Naive thymus-derived CD4-positive, alpha-beta T cell (primary cell): ENCODE measurements around the gene WWTR1. TPM values are rescaled to one million over a fixed set of nuclear protein-coding genes. Genes with fewer than 3 reads are reported as not detected.

Source experiments
- ATAC-seq: fragments of 150-1000 bp; cut with Tn5 transposase; 2 replicates; pipeline ENCODE4 v1.10.0; 2021; ENCODE audit warnings: mild to moderate bottlenecking, moderate library complexity
- CTCF ChIA-PET: fragments of 350-600 bp; sonication (Branson Sonifier 250); formaldehyde crosslinking; loops from one replicate; lab custom pipeline; 2021; ENCODE audit warnings: antibody characterized with exemption; lab: Charles Lee
- POLR2A ChIA-PET: fragments of 350-600 bp; sonication (Branson Sonifier 250); formaldehyde crosslinking; loops from one replicate; lab custom pipeline; 2021; ENCODE audit warnings: antibody characterized with exemption, inconsistent platforms; lab: Charles Lee
- DNase-seq, 9 donors: peaks; one replicate each; pipeline versions ENCODE4 v3.0.0 to v3.0.0-alpha.2; 2020 to 2022; ENCODE audit warnings: mixed read lengths in 1 of 9
- H3K27ac ChIP-seq: one replicate; pipeline ENCODE4 v1.7.0; 2013; ENCODE audit warnings: mild to moderate bottlenecking, low read depth, low read length, moderate library complexity
- H3K27me3 ChIP-seq, 2 donors: one replicate each; pipeline ENCODE4 v1.7.0; 2013; ENCODE audit warnings: low read length in 2 of 2, mild to moderate bottlenecking in 2 of 2, moderate library complexity in 2 of 2; ENCODE audit not compliant: control insufficient read depth in 2 of 2, insufficient read depth in 2 of 2
- H3K36me3 ChIP-seq, 3 experiments: 1 replicate in 2 of 3; 2 replicates in 1 of 3; pipeline ENCODE4 v1.7.0; 2013; ENCODE audit warnings: low read length in 3 of 3, mild to moderate bottlenecking in 3 of 3, moderate library complexity in 1 of 3; ENCODE audit not compliant: insufficient read depth in 3 of 3, control insufficient read depth in 2 of 3
- H3K4me1 ChIP-seq, 2 donors: one replicate each; pipeline ENCODE4 v1.7.0; 2013; ENCODE audit warnings: low read length in 2 of 2, mild to moderate bottlenecking in 2 of 2, moderate library complexity in 1 of 2; ENCODE audit not compliant: control insufficient read depth in 2 of 2, insufficient read depth in 2 of 2
- H3K4me3 ChIP-seq: 2 replicates; pipeline ENCODE4 v1.7.0; 2013; ENCODE audit warnings: mild to moderate bottlenecking, low read length
- H3K9me3 ChIP-seq, 3 experiments: 1 replicate in 2 of 3; 2 replicates in 1 of 3; pipeline ENCODE4 v1.7.0; 2013; ENCODE audit warnings: low read length in 3 of 3; ENCODE audit not compliant: control insufficient read depth in 2 of 3
- H3K27ac Mint-ChIP-seq, 9 donors: one replicate each; pipeline ENCODE4 v1.8.0; 2020 to 2022; ENCODE audit warnings: mixed read lengths in 9 of 9, mild to moderate bottlenecking in 8 of 9, moderate library complexity in 5 of 9, inconsistent platforms in 2 of 9
- H3K27me3 Mint-ChIP-seq, 5 donors: one replicate each; pipeline ENCODE4 v1.8.0; 2021 to 2022; ENCODE audit warnings: mixed read lengths in 5 of 5, mild to moderate bottlenecking in 1 of 5
- H3K36me3 Mint-ChIP-seq, 5 donors: one replicate each; pipeline ENCODE4 v1.8.0; 2020 to 2022; ENCODE audit warnings: mixed read lengths in 5 of 5, mild to moderate bottlenecking in 3 of 5, inconsistent platforms in 1 of 5
- H3K4me1 Mint-ChIP-seq, 7 donors: one replicate each; pipeline ENCODE4 v1.8.0; 2020 to 2022; ENCODE audit warnings: mixed read lengths in 7 of 7, mild to moderate bottlenecking in 3 of 7, inconsistent platforms in 1 of 7
- H3K4me3 Mint-ChIP-seq, 10 donors: one replicate each; pipeline ENCODE4 v1.8.0; 2020 to 2022; ENCODE audit warnings: mild to moderate bottlenecking in 10 of 10, mixed read lengths in 10 of 10, moderate library complexity in 6 of 10, inconsistent platforms in 2 of 10
- H3K9me3 Mint-ChIP-seq, 11 donors: one replicate each; pipeline ENCODE4 v1.8.0; 2020 to 2022; ENCODE audit warnings: mixed read lengths in 11 of 11, mild to moderate bottlenecking in 4 of 11, inconsistent platforms in 1 of 11, moderate library complexity in 1 of 11
- intact Hi-C, 2 donors: fragments of 100-400 bp; cut with micrococcal nuclease; formaldehyde crosslinking; loops; one replicate each; pipeline ENCODE4 v1.15.1; 2023
- polyA plus RNA-seq, 2 donors: library from polyadenylated mRNA; unstranded; fragments of 300-500 nt; fragmentation: Illumina TruSeq; gene quantifications; one replicate each; pipeline ENCODE4 v1.2.3, GENCODE V29; 2021
- total RNA-seq, 6 experiments: library from RNA in 5 of 6; stranded (reverse) in 5 of 6; gene quantifications; 1 replicate in 5 of 6; 2 replicates in 1 of 6; pipeline ENCODE4 v1.2.3 and lab custom pipeline; 2021 to 2026

The WWTR1 gene
- total and polyA plus RNA-seq, 7 experiments from 2014 or later = 0.17 to 0.56 (median 0.31) TPM; not detected in 1

DNA sequence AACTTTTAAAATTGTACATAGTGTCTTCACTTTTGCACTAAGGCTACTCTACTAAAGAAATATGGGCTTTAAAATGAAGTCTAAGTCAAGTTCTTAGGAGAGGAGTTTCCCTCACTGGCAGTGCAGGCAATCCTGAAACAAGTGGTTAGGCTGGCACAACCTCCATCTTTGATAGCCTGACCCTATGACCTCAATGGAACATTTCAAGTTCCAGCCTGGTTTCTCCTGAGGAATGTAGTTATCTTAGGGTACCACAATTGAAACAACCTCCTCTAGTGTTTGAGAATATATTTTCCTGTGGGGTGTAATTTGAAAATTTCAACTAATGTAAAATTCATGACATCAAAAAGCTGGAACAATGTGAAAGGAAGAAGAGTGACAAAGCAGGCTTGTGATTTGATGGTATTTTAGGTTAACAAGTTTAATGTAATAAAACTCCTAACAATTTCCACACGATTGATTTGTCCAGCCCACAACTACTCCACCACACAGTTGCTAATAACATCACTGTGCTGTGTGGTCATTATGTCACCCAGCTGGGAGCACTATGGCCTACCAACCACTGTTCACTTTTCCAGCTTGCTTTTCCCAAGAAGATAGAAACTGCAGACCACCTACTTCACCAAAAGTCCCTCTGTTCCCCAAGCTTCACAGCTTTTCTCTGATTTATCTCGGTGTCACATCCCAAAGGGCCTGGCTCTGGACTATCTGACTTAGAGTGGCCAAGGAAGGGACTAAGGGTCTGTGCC, 1.8 kb downstream of the WWTR1 start:
- H3K27ac Mint-ChIP-seq = no peak overlapping the region
- no peak for DNase-seq
- H3K4me3 Mint-ChIP-seq = peak overlapping the region in 9 of 10 donors; percentile 3 to 79 (median 25)
- Histone ChIP-seq H3K27ac (no peak overlapping the region), H3K36me3 (no peaks in the 10 kb centered on the region), H3K4me3 (no peak overlapping the region), H3K4me1 (peaks cover 0 to 4% of the 10 kb centered on the region in 2 donors), H3K27me3 (no peaks in the 10 kb centered on the region), H3K9me3 (no peaks in the 10 kb centered on the region)
- intact Hi-C loops = loop anchor here in 1 of 2 donors (5.0 kb wide), 2 partner anchors 46 to 61 kb away; no protein-coding TSS in a partner anchor
- ChIA-PET POLR2A (no interaction called here), CTCF (no interaction called here)
- peaks cover 0 to 21% (median 10%) of the 10 kb centered on the region in 7 donors for H3K4me1 Mint-ChIP-seq
- H3K36me3 Mint-ChIP-seq = peaks cover 0 to 3% (median 0%) of the 10 kb centered on the region in 5 donors
- peaks cover 0 to 7% (median 0%) of the 10 kb centered on the region in 11 donors for H3K9me3 Mint-ChIP-seq
- no peak for ATAC-seq
- H3K27me3 Mint-ChIP-seq = peaks cover 48 to 76% (median 67%) of the 10 kb centered on the region in 5 donors

DNA sequence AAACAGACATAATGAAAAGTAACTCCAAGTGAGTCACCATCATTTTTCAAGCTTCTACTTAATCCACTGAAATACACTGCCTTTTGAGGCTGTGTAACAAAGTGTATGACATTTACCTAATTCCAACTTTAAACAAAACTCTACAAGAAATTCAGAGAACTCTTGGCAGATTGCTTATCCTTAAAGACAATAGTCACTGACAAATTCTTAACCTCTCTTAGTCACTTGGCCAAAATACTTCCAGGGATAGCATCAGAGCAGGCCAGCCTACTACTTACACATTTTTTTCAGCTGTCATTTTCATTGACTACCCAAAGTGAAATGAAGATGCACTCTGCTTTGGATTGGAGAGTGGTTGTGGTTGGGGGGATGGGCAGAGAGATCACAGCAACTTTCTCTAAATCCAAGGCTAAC, 3.6 kb downstream of the WWTR1 start:
- DNase-seq (no peak), ATAC-seq (no peak)
- peaks cover 0 to 3% (median 0%) of the 10 kb centered on the region in 5 donors for H3K36me3 Mint-ChIP-seq
- H3K4me1 Mint-ChIP-seq = peaks cover 0 to 21% (median 10%) of the 10 kb centered on the region in 7 donors
- no peak overlapping the region for H3K27ac ChIP-seq
- H3K27ac Mint-ChIP-seq = no peak overlapping the region
- intact Hi-C loops = no loop called here
- ChIA-PET POLR2A (no interaction called here), CTCF (no interaction called here)
- H3K4me1 ChIP-seq = peaks cover 0 to 4% of the 10 kb centered on the region in 2 donors
- no peak overlapping the region for H3K4me3 ChIP-seq
- H3K9me3 ChIP-seq = no peaks in the 10 kb centered on the region
- no peaks in the 10 kb centered on the region for H3K27me3 ChIP-seq
- H3K27me3 Mint-ChIP-seq = peaks cover 47 to 73% (median 55%) of the 10 kb centered on the region in 5 donors
- H3K4me3 Mint-ChIP-seq = no peak overlapping the region
- no peaks in the 10 kb centered on the region for H3K36me3 ChIP-seq
- peaks cover 0 to 7% (median 0%) of the 10 kb centered on the region in 11 donors for H3K9me3 Mint-ChIP-seq

DNA sequence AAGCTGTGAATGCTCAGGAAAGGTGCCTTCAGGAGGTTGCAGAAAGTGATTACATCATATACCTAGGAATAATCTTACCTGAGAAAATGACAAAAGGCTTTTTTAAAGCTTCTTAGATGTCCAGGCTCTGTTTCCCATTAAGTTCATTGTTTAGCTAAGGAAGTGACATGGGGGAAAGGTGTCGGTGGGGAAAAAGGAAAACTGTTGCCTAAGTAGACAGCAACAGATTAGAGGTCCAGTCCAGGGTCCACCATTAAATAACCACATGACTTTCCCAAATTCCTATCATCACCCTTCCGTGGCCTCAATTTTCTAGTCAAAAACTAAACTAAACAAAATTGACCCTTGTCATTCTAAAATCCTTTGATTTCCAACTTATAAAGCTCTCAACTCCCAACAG, 4.3 kb downstream of the WWTR1 start:
- POLR2A ChIA-PET = no interaction called here
- peaks cover 46 to 72% (median 50%) of the 10 kb centered on the region in 5 donors for H3K27me3 Mint-ChIP-seq
- no peak overlapping the region for H3K4me3 ChIP-seq
- H3K36me3 Mint-ChIP-seq = peaks cover 0 to 3% (median 0%) of the 10 kb centered on the region in 5 donors
- H3K27ac ChIP-seq = no peak overlapping the region
- peaks cover 0 to 7% (median 0%) of the 10 kb centered on the region in 11 donors for H3K9me3 Mint-ChIP-seq
- no peaks in the 10 kb centered on the region for H3K9me3 ChIP-seq
- no peaks in the 10 kb centered on the region for H3K27me3 ChIP-seq
- CTCF ChIA-PET = no interaction called here
- H3K4me3 Mint-ChIP-seq = no peak overlapping the region
- intact Hi-C loops = no loop called here
- H3K4me1 ChIP-seq = peaks cover 0 to 4% of the 10 kb centered on the region in 2 donors
- no peak for DNase-seq
- H3K4me1 Mint-ChIP-seq = peaks cover 0 to 16% (median 7%) of the 10 kb centered on the region in 7 donors
- no peaks in the 10 kb centered on the region for H3K36me3 ChIP-seq
- ATAC-seq = no peak
- H3K27ac Mint-ChIP-seq = no peak overlapping the region

DNA sequence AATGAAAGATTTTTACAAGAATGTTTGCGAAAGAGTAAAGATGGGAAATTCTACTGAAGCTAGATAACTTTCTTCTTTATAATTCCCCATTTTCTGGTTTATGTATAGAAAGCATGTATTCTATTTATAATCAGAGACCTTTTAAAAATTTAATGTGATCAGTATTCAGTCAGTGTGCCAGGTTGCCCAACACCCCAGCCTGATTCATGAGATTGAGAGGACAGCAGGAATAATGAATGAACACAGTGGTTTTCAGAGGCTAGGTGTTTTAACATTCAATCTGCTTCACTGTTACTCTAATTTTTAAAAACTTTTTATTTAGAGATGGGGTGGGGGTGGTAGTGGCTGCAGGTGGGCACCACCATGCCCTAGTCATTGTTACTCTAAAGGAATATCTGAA, 4.7 kb downstream of the WWTR1 start:
- ChIA-PET CTCF (no interaction called here), POLR2A (no interaction called here)
- H3K27ac ChIP-seq = no peak overlapping the region
- no peak for DNase-seq
- Mint-ChIP-seq H3K27me3 (peaks cover 45 to 73% (median 50%) of the 10 kb centered on the region in 5 donors), H3K9me3 (peaks cover 0 to 7% (median 0%) of the 10 kb centered on the region in 11 donors), H3K4me1 (peaks cover 0 to 13% (median 5%) of the 10 kb centered on the region in 7 donors), H3K4me3 (no peak overlapping the region), H3K36me3 (peaks cover 0 to 3% (median 0%) of the 10 kb centered on the region in 5 donors), H3K27ac (no peak overlapping the region)
- peaks cover 0 to 4% of the 10 kb centered on the region in 2 donors for H3K4me1 ChIP-seq
- no peaks in the 10 kb centered on the region for H3K9me3 ChIP-seq
- H3K27me3 ChIP-seq = no peaks in the 10 kb centered on the region
- intact Hi-C loops = no loop called here
- ATAC-seq = no peak
- no peaks in the 10 kb centered on the region for H3K36me3 ChIP-seq
- no peak overlapping the region for H3K4me3 ChIP-seq

DNA sequence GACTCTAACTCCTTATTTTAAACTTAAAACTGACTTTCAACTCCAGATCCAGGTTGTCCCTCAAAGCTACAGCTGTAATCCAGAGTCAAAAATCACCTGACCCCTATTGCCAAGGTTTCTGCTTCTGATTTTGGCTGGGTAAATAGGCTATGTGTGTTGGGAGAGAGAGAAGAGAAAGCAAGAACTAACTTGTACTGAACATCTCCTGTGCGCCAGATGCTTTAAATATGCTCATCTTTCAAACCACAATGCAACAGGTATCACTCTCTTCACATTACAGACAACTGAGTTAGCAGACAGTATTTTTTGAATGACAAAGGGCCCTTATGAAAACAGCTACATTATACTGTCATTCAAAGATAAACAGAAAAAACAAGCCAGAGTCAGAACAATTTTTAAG, 7.0 kb downstream of the WWTR1 start:
- Histone ChIP-seq H3K27me3 (no peaks in the 10 kb centered on the region), H3K36me3 (no peaks in the 10 kb centered on the region), H3K4me3 (no peak overlapping the region), H3K27ac (no peak overlapping the region), H3K4me1 (no peaks in the 10 kb centered on the region), H3K9me3 (no peaks in the 10 kb centered on the region)
- Mint-ChIP-seq H3K36me3 (peaks cover 0 to 3% (median 0%) of the 10 kb centered on the region in 5 donors), H3K4me3 (no peak overlapping the region), H3K9me3 (peaks cover 0 to 2% (median 0%) of the 10 kb centered on the region in 11 donors), H3K27ac (no peak overlapping the region), H3K27me3 (peaks cover 33 to 69% (median 42%) of the 10 kb centered on the region in 5 donors), H3K4me1 (no peaks in the 10 kb centered on the region)
- CTCF ChIA-PET = no interaction called here
- no peak for ATAC-seq
- no peak for DNase-seq
- intact Hi-C loops = no loop called here
- POLR2A ChIA-PET = no interaction called here

DNA sequence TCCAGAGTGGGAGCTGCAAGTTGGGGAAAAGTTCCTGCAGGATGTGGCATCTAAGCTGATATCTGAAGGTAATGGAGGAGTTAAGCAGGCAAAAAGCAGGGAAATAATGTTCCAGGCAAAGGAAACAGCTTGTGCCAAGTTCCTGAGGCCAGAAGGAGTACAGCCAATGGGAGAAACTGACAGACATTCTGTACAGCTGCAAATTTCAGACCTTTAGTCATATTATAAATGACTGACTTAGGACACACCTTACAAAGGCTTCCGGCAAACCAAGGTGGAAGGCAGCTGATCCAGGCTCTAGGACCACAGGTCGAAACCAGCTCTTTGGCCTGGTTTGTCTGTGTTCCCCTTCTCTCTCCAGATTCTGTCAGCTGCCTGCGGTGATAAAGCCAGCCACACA, 9.3 kb downstream of the WWTR1 start:
- H3K36me3 Mint-ChIP-seq = peaks cover 0 to 5% (median 0%) of the 10 kb centered on the region in 5 donors
- no peaks in the 10 kb centered on the region for H3K4me1 ChIP-seq
- peaks cover 0 to 4% (median 0%) of the 10 kb centered on the region in 11 donors for H3K9me3 Mint-ChIP-seq
- no peaks in the 10 kb centered on the region for H3K9me3 ChIP-seq
- no peaks in the 10 kb centered on the region for H3K4me1 Mint-ChIP-seq
- no peaks in the 10 kb centered on the region for H3K36me3 ChIP-seq
- ChIA-PET CTCF (no interaction called here), POLR2A (no interaction called here)
- H3K27me3 ChIP-seq = no peaks in the 10 kb centered on the region
- ATAC-seq (no peak), DNase-seq (no peak)
- peaks cover 19 to 54% (median 28%) of the 10 kb centered on the region in 5 donors for H3K27me3 Mint-ChIP-seq
- no peak overlapping the region for H3K4me3 Mint-ChIP-seq
- H3K4me3 ChIP-seq = no peak overlapping the region
- intact Hi-C loops = no loop called here
- H3K27ac Mint-ChIP-seq = no peak overlapping the region
- H3K27ac ChIP-seq = no peak overlapping the region
